GM04504 (cell line): ENCODE results near the gene SLC25A23.
"Not testable (repeated sequence)": the region's sequence is repeated elsewhere in the genome, so short reads cannot be mapped to it uniquely, and the experiment has no call there.

Experiments
- DNase-seq: peaks from one replicate; pipeline ENCODE4 v3.0.0-alpha.2; 2012; ENCODE audit warnings: low read depth

SLC25A23 gene

DNA sequence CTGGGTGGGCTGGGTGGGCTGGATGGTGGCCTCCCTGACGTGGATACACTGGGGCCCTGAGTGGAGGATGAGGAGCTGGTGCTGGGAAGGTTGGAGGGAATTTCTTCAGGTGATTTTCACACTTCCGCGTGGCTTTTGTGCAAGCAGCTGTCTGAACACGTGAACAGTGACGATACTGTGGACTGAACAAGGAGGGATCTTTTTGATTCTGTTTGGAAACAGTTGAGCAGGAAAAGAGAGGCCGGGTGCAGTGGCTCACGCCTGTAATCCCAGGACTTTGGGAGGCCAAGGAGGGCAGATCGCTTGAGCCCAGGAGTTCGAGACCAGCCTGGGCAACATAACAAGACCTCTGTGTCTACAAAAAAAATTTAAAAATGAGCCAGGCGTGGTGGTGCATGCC lies 57.5 kb downstream of the SLC25A23 start:
- DNase-seq, result no peak

GRCh38 chr19:6400062-6400944 lies 59.3 kb downstream of the SLC25A23 start:
- DNase-seq, result not testable (repeated sequence)

DNA sequence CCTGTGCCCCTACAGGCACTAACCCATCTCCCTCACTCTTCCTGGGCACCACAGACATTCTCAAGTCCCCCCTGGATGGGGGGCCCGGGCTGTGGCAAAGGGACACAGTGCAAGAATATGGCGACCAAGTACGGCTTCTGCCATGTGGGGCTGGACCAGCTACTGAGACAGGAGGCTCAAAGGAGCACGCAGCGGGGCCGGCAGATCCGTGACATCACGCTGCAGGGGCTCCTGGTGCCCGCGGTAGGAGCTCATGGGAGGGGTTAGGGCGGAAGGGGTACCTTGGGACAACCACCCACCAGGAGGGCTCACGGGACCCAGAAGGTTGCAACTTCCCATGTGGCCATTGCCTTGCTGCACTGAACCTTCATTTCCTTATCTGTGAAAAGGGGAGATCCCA lies 63.3 kb downstream of the SLC25A23 start:
- no peak for DNase-seq

- no peak for DNase-seq
Measured at GRCh38 chr19:6394831-6395230, 64.8 kb downstream of the SLC25A23 start.

GRCh38 chr19:6393983-6394412 lies 65.6 kb downstream of the SLC25A23 start:
- DNase-seq, result no peak

DNA sequence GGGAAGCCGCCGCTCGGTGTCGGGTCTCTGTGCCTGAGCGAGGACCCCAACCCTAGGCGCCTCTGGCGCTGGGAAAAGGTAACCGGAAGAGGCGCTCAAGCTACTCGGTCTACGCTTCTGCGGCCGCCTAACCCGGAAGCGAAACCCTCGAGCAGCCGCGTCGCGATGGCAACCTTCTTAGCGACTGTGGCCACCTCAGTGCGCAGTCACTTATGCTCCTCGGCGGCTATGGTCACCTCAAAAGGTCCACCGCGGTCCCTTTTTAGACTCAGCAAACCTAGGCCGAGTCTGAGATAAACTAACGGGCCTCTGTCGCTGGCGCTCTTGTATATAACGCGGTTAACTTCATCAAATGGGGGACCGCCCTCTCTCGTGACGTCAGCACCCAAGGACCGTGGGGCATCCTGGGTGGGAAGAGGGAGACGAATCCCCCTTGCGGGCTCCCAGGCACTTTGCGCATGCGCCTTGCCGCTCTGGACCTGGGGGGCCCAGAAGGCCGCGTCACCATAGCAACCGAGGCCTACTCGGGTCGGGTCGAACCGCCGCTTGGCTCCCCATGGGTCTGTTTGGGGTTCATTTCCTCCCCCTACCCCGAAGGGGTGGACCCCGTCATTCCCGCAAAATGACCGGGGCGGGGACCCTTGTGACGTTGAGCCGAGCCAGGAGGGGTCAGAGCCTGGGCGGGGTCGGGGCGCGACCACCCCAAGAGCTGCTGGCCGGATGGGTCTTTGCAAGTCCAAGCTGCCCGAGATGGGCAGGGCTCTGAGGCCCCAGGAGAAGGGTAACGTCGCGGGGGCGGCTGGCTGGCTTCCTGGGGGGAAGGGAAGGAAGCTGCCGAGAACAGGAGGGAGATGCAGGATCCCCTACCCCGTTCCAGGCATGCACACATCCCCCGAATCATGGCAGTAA lies 66.3 kb downstream of the SLC25A23 start, which contains the start of gene GTF2F1:
TSS of gene GTF2F1 (minus strand) at position 91 of the 909 bp plus-strand sequence. CDS start 169 bp downstream, outside the sequence.
- peak; percentile 87 for DNase-seq

- no peak for DNase-seq
Measured at GRCh38 chr19:6392221-6393073, 67.1 kb downstream of the SLC25A23 start.
